ENCODE measurements around the gene MYORG.

Gene MYORG

DNA sequence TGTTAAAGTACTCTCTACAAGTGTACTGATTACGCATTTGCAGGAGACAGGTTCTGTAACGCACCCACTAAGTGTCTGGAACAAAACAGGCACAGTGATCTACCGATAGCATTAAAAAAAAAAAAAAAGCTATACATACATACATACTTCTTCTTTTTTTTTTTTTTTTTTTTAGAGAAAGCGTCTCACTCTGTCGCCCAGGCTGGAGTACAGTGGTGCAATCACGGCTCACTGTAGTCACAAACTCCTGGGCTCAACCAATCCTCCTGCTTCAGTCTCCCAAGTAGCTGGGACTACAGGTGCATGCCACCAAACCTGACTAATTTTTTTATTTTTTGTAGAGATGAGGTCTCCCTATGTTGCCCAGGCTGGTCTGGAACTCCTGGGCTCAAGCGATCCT lies 55.2 kb downstream of the MYORG start:
- TF ChIP-seq, protein P1, sequence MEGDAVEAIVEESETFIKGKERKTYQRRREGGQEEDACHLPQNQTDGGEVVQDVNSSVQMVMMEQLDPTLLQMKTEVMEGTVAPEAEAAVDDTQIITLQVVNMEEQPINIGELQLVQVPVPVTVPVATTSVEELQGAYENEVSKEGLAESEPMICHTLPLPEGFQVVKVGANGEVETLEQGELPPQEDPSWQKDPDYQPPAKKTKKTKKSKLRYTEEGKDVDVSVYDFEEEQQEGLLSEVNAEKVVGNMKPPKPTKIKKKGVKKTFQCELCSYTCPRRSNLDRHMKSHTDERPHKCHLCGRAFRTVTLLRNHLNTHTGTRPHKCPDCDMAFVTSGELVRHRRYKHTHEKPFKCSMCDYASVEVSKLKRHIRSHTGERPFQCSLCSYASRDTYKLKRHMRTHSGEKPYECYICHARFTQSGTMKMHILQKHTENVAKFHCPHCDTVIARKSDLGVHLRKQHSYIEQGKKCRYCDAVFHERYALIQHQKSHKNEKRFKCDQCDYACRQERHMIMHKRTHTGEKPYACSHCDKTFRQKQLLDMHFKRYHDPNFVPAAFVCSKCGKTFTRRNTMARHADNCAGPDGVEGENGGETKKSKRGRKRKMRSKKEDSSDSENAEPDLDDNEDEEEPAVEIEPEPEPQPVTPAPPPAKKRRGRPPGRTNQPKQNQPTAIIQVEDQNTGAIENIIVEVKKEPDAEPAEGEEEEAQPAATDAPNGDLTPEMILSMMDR (IDR thresholded peaks at IDR 0.05; ENCODE audit: borderline replicate concordance, insufficient read depth, low read depth, low read length) = no peak

DNA sequence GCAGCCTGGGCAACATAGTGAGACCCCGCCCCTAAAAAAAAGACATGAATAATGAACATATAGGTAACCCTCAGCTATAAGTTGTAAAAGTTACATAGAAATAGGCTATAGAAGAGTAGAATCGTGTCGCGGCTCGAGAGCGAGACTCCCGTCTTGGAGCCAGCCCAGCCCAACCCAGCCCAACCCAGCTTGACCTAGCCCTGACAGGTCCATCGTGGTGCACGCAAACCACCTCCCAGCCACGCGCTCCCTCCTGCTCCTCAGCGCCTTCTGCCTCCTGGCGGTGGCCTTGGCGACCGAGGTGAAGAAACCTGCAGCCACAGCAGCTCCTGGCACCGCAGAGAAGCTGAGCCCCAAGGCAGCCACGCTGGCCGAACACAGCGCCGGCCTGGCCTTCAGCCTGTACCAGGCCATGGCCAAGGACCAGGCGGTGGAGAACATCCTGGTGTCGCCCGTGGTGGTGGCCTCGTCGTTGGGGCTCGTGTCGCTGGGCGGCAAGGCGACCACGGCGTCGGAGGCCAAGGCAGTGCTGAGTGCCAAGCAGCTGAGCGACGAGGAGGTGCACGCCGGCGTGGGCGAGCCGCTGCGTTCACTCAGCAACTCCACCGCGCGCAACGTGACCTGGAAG lies 58.4 kb downstream of the MYORG start:
- TF ChIP-seq, protein P1 (IDR thresholded peaks at IDR 0.05; ENCODE audit: borderline replicate concordance, insufficient read depth, low read depth, low read length) = no peak
- H3K4me3 ChIP-seq (ENCODE audit: low read depth, low read length) = no peak overlapping the region

More for the DNA sequence above, 55.2 kb downstream of the MYORG start:
- no peak overlapping the region for H3K4me3 ChIP-seq (ENCODE audit: low read depth, low read length)

DNA sequence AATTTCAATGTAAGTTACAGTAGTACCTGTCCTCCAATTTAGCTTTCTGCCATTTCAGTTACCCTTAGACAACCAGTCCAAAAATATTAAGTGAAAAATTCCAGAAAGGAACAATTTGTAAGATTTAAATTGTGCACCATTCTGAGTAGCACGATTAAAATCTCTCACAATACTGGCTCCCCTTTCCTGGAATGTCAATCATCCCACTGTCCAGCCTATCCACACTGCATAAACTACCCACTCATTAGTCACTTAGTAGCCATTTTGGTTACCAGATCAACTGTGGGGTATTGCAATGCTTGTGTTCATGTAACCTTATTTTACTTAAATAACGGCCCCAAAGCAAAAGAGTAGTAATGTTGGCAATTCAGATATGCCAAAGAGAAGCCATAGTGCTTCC lies 59.3 kb downstream of the MYORG start:
- no peak overlapping the region for H3K4me3 ChIP-seq (ENCODE audit: low read depth, low read length)
- TF ChIP-seq, protein P1 (IDR thresholded peaks at IDR 0.05; ENCODE audit: borderline replicate concordance, insufficient read depth, low read depth, low read length) = no peak

Data from GM12875 (cell line).